Thoracic aorta (tissue), 2 donors: ENCODE results near the gene CAMK2D. TPM values are rescaled to one million over a fixed set of nuclear protein-coding genes. Genes with fewer than 3 reads are reported as not detected.

ENCODE experiments used
- ATAC-seq: fragments of 150-250 bp; one replicate; pipeline ENCODE4 v1.8.0; 2017; ENCODE audit warnings: low read depth; ENCODE audit not compliant: insufficient number of reproducible peaks, low FRiP score
- DNase-seq: peaks from one replicate; pipeline ENCODE4 v3.0.0-alpha.2; 2020; ENCODE audit warnings: low spot score
- H3K27ac ChIP-seq, 2 donors: fragments of 200-600 bp; sonication (generic); 1 replicate in 1 of 2; 2 replicates in 1 of 2; pipeline ENCODE4 v1.5.1; 2016; ENCODE audit warnings: mild to moderate bottlenecking in 2 of 2, moderate library complexity in 2 of 2
- H3K27me3 ChIP-seq: fragments of 200-600 bp; sonication (generic); replicated peaks from 2 replicates; pipeline ENCODE4 v1.6.0; 2016; ENCODE audit warnings: mild to moderate bottlenecking; ENCODE audit not compliant: insufficient read depth
- H3K36me3 ChIP-seq: fragments of 200-600 bp; sonication (generic); one replicate; pipeline ENCODE4 v1.5.1; 2016
- H3K4me1 ChIP-seq, 2 donors: fragments of 200-600 bp; sonication (generic); 1 replicate in 1 of 2; 2 replicates in 1 of 2; pipeline versions ENCODE4 v1.5.1 to v1.6.0; 2016; ENCODE audit warnings: low read depth in 2 of 2, mild to moderate bottlenecking in 1 of 2; ENCODE audit not compliant: control insufficient read depth in 1 of 2
- H3K4me3 ChIP-seq: fragments of 200-600 bp; sonication (generic); 2 replicates; pipeline ENCODE4 v1.5.1; 2016; ENCODE audit warnings: mild to moderate bottlenecking
- H3K9me3 ChIP-seq: fragments of 200-600 bp; sonication (generic); 2 replicates; pipeline ENCODE4 v1.5.1; 2016
- CTCF ChIP-seq: fragments of 200-600 bp; sonication (generic); IDR thresholded peaks from one replicate; pipeline ENCODE4 v1.5.1; 2019; ENCODE audit warnings: antibody characterized with exemption
- total RNA-seq, 2 donors: library from RNA; depleted of rRNA; stranded (reverse); fragments of >200 nt; gene quantifications; one replicate each; pipeline versions ENCODE4 v1.1.0 to v1.2.3, GENCODE V29; 2016

The CAMK2D gene
- total RNA-seq, 2 donors from 2014 or later, result 50.6 to 70.1 TPM

GRCh38 chr4:113572620-113573019, 188.9 kb downstream of the CAMK2D start:
- ATAC-seq (no peak), DNase-seq (no peak)
- no peaks in the 10 kb centered on the region for H3K36me3 ChIP-seq
- TF ChIP-seq CTCF, result no peak
- peaks cover 17 to 28% of the 10 kb centered on the region in 2 donors for H3K4me1 ChIP-seq
- no peaks in the 10 kb centered on the region for H3K9me3 ChIP-seq
- no peaks in the 10 kb centered on the region for H3K27me3 ChIP-seq
- H3K27ac ChIP-seq, result no peak overlapping the region
- H3K4me3 ChIP-seq, result no peak overlapping the region

- DNase-seq, result no peak
- no peaks in the 10 kb centered on the region for H3K4me1 ChIP-seq
- no peaks in the 10 kb centered on the region for H3K9me3 ChIP-seq
- no peak overlapping the region for H3K27ac ChIP-seq
- H3K4me3 ChIP-seq, result no peak overlapping the region
- no peaks in the 10 kb centered on the region for H3K27me3 ChIP-seq
- TF ChIP-seq CTCF, result no peak
- H3K36me3 ChIP-seq, result no peaks in the 10 kb centered on the region
- no peak for ATAC-seq
These were observed 195.3 kb downstream of the CAMK2D start for GRCh38 chr4:113566015-113566795.

GRCh38 chr4:113565702-113566012, 195.9 kb downstream of the CAMK2D start:
- ATAC-seq, result no peak
- Histone ChIP-seq H3K4me1 (peaks cover 0 to 3% of the 10 kb centered on the region in 2 donors), H3K27ac (no peak overlapping the region), H3K9me3 (no peaks in the 10 kb centered on the region), H3K4me3 (no peak overlapping the region), H3K27me3 (no peaks in the 10 kb centered on the region), H3K36me3 (no peaks in the 10 kb centered on the region)
- no peak for TF ChIP-seq CTCF
- no peak for DNase-seq

- Histone ChIP-seq H3K27ac (no peak overlapping the region), H3K36me3 (no peaks in the 10 kb centered on the region), H3K9me3 (no peaks in the 10 kb centered on the region), H3K27me3 (no peaks in the 10 kb centered on the region), H3K4me1 (peaks cover 0 to 3% of the 10 kb centered on the region in 2 donors), H3K4me3 (no peak overlapping the region)
- ATAC-seq (no peak), DNase-seq (no peak)
- TF ChIP-seq CTCF, result no peak
These were observed 197.0 kb downstream of the CAMK2D start for GRCh38 chr4:113564493-113564892.

GRCh38 chr4:113563691-113564378, 197.7 kb downstream of the CAMK2D start:
- Histone ChIP-seq H3K4me3 (no peak overlapping the region), H3K27ac (no peak overlapping the region), H3K9me3 (no peaks in the 10 kb centered on the region), H3K36me3 (no peaks in the 10 kb centered on the region), H3K27me3 (no peaks in the 10 kb centered on the region), H3K4me1 (peaks cover 0 to 3% of the 10 kb centered on the region in 2 donors)
- DNase-seq (no peak), ATAC-seq (no peak)
- no peak for TF ChIP-seq CTCF
